K562 (cell line): ENCODE measurements around the gene VPS26A. TPM values are rescaled to one million over a fixed set of nuclear protein-coding genes. Genes with fewer than 3 reads are reported as not detected.

ENCODE experiments used
- CREBBP ChIP-seq: IDR thresholded peaks from one replicate; pipeline ENCODE4 v1.6.1; 2012; ENCODE audit warnings: low read depth, mild to moderate bottlenecking, control low read depth, inconsistent platforms, low read length
- E2F8 ChIP-seq: fragments of 450-650 bp; IDR thresholded peaks from 2 replicates; pipeline ENCODE4 v1.7.1; 2018; ENCODE audit warnings: mild to moderate bottlenecking, low read depth; ENCODE audit not compliant: partially characterized antibody
- FOXJ2 ChIP-seq: fragments of 200-800 bp; sonication (Bioruptor generic); IDR thresholded peaks from 2 replicates; pipeline ENCODE4 v1.6.1; 2016; ENCODE audit warnings: missing genetic modification characterization, missing compliant biosample characterization
- FOXP1 ChIP-seq: sonication (generic); formaldehyde crosslinking; IDR thresholded peaks from 2 replicates; pipeline ENCODE4 v1.8.0; 2022; ENCODE audit warnings: mild to moderate bottlenecking, missing genetic modification reagents
- MYC ChIP-seq, 2 experiments: fragments of 250-450 bp in 1 of 2; sonication (Bioruptor Pico) in 1 of 2; IDR thresholded peaks; 2 replicates each; pipeline versions ENCODE4 v1.5.1 to v1.6.1; 2012 to 2021; ENCODE audit warnings: low read depth in 2 of 2, borderline replicate concordance in 1 of 2, improper control_type of control experiment in 1 of 2, low read length in 1 of 2, mild to moderate bottlenecking in 1 of 2, moderate library complexity in 1 of 2
- NFE2 ChIP-seq: IDR thresholded peaks from 2 replicates; pipeline ENCODE4 v1.6.1; 2014; ENCODE audit warnings: antibody characterized with exemption, low read depth
- PURB ChIP-seq: sonication (generic); formaldehyde crosslinking; IDR thresholded peaks from 2 replicates; pipeline ENCODE4 v1.9.0; 2021; ENCODE audit warnings: low read depth, mild to moderate bottlenecking, missing genetic modification reagents
- RREB1 ChIP-seq: fragments of 250-450 bp; sonication (Bioruptor Pico); IDR thresholded peaks from 2 replicates; pipeline ENCODE4 v1.4.0; 2020
- STAG1 ChIP-seq: sonication (generic); formaldehyde crosslinking; IDR thresholded peaks from 2 replicates; pipeline ENCODE4 v1.5.0; 2020; ENCODE audit warnings: missing genetic modification reagents, borderline replicate concordance
- TAL1 ChIP-seq: fragments of 450-650 bp; IDR thresholded peaks from 2 replicates; pipeline ENCODE4 v1.6.1; 2016; ENCODE audit warnings: mild to moderate bottlenecking
- ZFP1 ChIP-seq: fragments of 450-650 bp; formaldehyde crosslinking; IDR thresholded peaks from 2 replicates; pipeline ENCODE4 v1.4.0; 2020; ENCODE audit warnings: mild to moderate bottlenecking, mixed read lengths
- ZNF444 ChIP-seq: fragments of 250-450 bp; sonication (Bioruptor Pico); IDR thresholded peaks from 2 replicates; pipeline ENCODE4 v1.4.0; 2020; ENCODE audit warnings: mild to moderate bottlenecking, moderate library complexity
- ZNF785 ChIP-seq: fragments of 250-450 bp; sonication (Bioruptor Pico); IDR thresholded peaks from 2 replicates; pipeline ENCODE4 v1.4.0; 2020; ENCODE audit warnings: mild to moderate bottlenecking
- polyA plus RNA-seq, 8 experiments: library from polyadenylated mRNA; depleted of rRNA in 4 of 8; stranded (reverse) in 5 of 8; unstranded in 3 of 8; fragments of >200 nt; fragmentation: Nextera tagmentation in 2 of 8; fragmentation: Illumina TruSeq in 1 of 8; extraction: Ambion mirVana in 2 of 8; extraction: Trizol in 1 of 8; gene quantifications; 2 replicates each; pipeline versions ENCODE4 v1.2.1 to v1.2.3, GENCODE V29; 2011 to 2014; ENCODE audit warnings: inconsistent platforms in 1 of 8, missing spikeins in 1 of 8
- total RNA-seq, 7 experiments: library from RNA; depleted of rRNA in 6 of 7; stranded (reverse); fragments of >200 nt in 6 of 7; fragmentation: Illumina TruSeq in 2 of 7; extraction: Trizol in 2 of 7; gene quantifications; 2 replicates each; pipeline versions ENCODE4 v1.2.1 to v1.2.3, GENCODE V29; 2011 to 2021; ENCODE audit warnings: low replicate concordance in 1 of 7
- TF ChIP-seq, protein P1 (sequence below): fragments of 450-650 bp; formaldehyde crosslinking; IDR thresholded peaks from 2 replicates; pipeline ENCODE4 v1.4.0; 2022; ENCODE audit warnings: missing genetic modification characterization
- TF ChIP-seq, protein P2 (sequence below): sonication (generic); formaldehyde crosslinking; IDR thresholded peaks from 2 replicates; pipeline ENCODE4 v1.8.1; 2023; ENCODE audit warnings: mild to moderate bottlenecking, missing genetic modification reagents

VPS26A gene
- total and polyA plus RNA-seq, 9 of the 15 experiments (the other 6 are each of a cell fraction or from before 2014, with no cell fraction given): 47.1 to 137 (median 69.3) TPM

DNA sequence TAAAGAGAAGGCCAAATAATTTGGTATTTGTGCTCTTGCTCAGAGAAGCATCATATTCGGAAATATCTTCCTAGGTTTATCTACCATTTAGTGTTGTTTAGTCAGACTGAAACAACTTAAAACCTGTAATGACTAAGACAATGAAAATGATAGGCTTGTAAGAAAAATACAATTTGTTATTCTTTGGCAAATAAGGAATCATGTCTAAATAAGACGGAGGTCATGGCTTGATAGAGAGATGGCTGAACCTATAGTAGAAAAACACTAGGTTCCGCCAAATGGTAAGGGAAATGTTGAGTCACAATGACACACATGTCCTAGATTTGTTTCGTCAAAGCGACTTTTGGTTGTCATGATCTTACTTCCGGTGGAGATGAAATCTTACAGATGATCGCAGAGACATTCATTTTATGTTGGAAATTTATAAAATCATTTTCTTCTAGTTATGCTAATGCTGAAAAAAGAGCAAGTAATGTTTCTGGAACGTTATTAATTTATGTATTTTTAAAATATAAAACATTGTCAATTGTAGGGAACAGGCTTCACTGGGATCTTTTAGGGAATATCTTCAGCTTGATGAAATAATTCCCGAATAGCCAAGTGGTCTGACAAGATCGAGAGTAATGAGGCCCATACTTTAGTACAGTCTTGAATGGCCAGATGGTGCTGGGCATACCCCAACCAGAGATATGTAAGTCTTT is 35.0 kb upstream of the VPS26A start (continued):
- no peak for TF ChIP-seq STAG1 (CRISPR knock-in tag)
- TF ChIP-seq MYC (IDR thresholded peaks at IDR 0.05; ENCODE audit: low read depth, low read length): 0 out of 2 replicates have a peak, but pooled peaks have one; percentile 41
- no peak for TF ChIP-seq MYC (CRISPR knock-in tag; IDR thresholded peaks at IDR 0.05; ENCODE audit: borderline replicate concordance, low read depth)
- no peak for TF ChIP-seq FOXP1 (CRISPR knock-in tag)
- no peak for TF ChIP-seq CREBBP
- no peak for TF ChIP-seq RREB1
- no peak for TF ChIP-seq ZNF785 (CRISPR knock-in tag)
- TF ChIP-seq E2F8: peak; percentile 80
- TF ChIP-seq TAL1: 0 out of 2 replicates have a peak, but pooled peaks have one; percentile 3
- TF ChIP-seq ZFP1: 0 out of 2 replicates have a peak, but pooled peaks have one; percentile 6
- TF ChIP-seq, protein P1, sequence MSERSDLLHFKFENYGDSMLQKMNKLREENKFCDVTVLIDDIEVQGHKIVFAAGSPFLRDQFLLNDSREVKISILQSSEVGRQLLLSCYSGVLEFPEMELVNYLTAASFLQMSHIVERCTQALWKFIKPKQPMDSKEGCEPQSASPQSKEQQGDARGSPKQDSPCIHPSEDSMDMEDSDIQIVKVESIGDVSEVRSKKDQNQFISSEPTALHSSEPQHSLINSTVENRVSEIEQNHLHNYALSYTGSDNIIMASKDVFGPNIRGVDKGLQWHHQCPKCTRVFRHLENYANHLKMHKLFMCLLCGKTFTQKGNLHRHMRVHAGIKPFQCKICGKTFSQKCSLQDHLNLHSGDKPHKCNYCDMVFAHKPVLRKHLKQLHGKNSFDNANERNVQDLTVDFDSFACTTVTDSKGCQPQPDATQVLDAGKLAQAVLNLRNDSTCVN: no peak
- no peak for TF ChIP-seq ZNF444 (CRISPR knock-in tag)
- TF ChIP-seq PURB (CRISPR knock-in tag): no peak
- TF ChIP-seq, protein P2, sequence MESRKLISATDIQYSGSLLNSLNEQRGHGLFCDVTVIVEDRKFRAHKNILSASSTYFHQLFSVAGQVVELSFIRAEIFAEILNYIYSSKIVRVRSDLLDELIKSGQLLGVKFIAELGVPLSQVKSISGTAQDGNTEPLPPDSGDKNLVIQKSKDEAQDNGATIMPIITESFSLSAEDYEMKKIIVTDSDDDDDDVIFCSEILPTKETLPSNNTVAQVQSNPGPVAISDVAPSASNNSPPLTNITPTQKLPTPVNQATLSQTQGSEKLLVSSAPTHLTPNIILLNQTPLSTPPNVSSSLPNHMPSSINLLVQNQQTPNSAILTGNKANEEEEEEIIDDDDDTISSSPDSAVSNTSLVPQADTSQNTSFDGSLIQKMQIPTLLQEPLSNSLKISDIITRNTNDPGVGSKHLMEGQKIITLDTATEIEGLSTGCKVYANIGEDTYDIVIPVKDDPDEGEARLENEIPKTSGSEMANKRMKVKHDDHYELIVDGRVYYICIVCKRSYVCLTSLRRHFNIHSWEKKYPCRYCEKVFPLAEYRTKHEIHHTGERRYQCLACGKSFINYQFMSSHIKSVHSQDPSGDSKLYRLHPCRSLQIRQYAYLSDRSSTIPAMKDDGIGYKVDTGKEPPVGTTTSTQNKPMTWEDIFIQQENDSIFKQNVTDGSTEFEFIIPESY: peak; percentile 31; the same call in 1 of the 2 replicates
- no peak for TF ChIP-seq FOXJ2 (tag)
- TF ChIP-seq NFE2: peak; percentile 96
